ENCODE data around the gene MAP2K6. TPM values are rescaled to one million over a fixed set of nuclear protein-coding genes. Genes with fewer than 3 reads are reported as not detected.

The MAP2K6 gene
- total RNA-seq, result 20.1 TPM

DNA sequence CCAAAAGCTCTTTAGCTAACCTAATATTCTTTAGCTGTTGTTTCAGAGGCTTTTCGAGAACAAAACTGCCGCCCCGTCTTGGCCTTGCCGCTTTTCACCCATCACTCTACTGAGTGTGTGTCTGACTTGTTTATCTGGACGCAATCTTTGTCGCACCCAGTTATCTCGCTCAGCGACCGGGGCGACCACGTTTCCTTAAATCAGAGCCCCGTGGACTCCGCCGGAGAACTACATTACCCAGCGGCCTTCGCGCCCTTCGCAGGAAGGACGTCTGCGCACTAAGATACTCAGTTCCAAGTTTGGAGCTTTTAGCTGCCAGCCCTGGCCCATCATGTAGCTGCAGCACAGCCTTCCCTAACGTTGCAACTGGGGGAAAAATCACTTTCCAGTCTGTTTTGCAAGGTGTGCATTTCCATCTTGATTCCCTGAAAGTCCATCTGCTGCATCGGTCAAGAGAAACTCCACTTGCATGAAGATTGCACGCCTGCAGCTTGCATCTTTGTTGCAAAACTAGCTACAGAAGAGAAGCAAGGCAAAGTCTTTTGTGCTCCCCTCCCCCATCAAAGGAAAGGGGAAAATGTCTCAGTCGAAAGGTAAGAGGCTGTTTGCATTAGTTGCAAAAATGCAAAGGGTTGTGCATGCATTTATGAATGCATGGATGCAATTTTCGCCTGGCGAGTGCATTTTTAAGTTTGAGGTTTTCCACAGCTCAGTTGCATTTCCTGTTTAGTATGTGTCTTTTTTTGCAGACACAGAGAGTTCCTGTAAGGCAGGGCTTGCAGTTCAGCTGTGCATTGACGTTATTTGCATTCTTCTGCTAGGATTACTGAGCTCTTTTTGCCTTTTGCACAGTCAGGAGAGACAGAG lies at the start of gene MAP2K6:
Gene MAP2K6 (plus strand): TSS at position 290 of the 867 bp plus-strand sequence. CDS start 288 bp downstream, at position 578.
- peak; percentile 92 for DNase-seq

DNA sequence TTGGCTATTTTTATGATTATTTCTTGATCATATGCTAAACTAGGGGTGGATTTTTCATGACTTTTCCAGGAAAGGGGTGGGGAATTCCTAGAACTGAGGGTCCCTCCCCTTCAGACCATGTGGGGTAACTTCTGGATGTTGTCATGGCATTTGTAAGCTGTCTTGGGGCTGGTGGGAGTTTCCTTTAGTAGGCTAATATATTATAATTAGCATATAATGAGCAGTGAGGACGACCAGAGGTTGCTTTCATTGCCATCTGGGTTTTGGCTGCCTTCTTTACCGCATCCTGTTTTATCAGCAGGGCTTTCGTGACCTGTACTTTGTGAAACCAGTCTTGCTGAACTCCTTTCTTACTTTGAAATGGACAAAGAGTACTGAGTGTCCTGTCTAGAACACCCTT lies 47.2 kb upstream of the MAP2K6 start:
- DNase-seq, result no peak

DNA sequence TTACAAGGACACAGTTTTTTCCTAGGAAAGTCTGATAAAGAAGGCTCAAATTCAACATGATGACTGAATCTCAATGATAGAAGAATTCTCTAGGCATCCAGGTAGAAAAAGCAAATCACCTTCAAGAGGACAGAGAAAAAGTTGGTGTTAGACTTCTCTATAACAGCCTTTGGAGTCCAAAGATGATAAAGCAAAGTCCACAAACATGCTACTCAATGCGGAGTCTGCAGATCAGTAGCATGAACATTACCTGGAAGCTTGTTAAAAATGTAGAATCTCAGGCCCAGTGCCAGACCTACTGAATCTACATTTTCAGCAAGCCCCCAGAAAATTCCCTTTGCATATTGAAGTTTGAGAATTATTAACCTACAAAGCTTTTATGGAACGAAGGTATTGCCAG lies 41.4 kb upstream of the MAP2K6 start:
- DNase-seq, result no peak

DNA sequence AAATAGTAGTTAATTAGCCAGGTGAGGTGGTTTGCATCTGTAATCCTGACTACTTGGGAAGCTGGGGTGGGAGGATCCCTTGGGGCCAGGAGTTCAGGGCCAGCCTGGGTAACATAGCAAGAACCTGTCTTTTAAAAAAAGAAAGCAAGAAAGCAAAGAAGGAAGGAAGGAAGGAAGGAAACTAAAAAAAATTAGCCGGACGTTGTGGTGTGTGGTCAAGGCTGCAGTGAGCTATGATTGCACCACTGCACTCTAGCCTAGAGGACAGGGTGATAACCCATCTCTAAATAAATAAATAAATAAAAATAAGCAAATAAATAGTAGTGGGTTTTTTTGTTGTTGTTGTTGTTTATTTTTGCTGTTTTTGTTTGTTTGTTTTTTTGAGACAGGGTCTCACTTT lies 39.3 kb upstream of the MAP2K6 start:
- no peak for DNase-seq

GRCh38 chr17:69388822-69389442 lies 25.6 kb upstream of the MAP2K6 start:
- DNase-seq, result no peak

DNA sequence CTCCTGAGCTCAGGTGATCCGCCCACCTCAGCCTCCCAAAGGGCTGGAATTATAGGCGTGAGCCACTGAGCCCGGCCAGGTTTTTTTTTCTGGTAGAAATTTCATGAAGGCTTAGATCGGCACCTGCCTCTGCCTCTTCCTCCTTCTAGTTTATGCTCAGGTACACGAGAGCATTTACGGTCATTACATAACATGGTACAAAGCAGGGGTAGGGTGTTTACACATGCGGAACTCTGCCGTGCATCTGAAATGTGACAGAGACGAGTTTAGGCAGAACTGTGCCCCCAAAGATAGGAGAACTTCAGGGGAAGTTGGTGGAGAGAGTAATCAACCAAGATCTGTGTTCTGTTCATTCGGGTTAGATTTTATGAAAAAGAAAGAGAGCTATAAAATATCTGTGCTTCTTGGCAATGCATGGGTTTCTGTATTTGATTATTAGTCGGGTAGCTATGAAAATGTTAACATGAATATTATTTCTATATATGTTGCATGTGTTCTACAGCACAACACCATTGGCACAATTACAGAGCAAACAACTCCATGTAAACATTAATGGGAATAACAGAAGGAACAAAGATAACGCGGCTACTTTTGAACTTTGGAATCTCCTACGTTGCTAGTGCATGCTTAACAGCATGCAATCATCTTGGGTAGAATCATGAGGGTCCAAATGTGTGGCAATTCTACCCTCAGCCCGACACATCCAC lies 23.5 kb upstream of the MAP2K6 start:
- no peak for DNase-seq

- DNase-seq, result no peak
Measured at GRCh38 chr17:69401251-69401650, 13.2 kb upstream of the MAP2K6 start.

DNA sequence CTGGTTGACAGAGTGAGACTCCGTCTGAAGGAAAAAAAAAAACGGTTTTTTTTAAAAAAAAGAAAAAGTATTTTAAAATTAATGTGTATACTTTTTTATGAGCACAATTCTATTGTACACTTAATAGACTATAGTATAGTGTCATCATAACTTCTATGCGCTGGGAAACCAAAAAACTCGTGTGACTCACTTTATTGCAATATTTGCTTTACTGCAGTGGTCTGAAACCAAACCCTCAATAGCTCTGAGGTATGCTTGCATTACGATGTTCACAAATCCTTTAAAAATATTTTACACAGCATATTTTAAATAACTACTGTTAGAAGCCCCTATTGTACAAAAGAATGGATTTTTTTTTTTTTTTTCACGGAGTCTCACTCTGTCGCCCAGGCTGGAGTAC lies 12.4 kb upstream of the MAP2K6 start:
- DNase-seq, result no peak

DNA sequence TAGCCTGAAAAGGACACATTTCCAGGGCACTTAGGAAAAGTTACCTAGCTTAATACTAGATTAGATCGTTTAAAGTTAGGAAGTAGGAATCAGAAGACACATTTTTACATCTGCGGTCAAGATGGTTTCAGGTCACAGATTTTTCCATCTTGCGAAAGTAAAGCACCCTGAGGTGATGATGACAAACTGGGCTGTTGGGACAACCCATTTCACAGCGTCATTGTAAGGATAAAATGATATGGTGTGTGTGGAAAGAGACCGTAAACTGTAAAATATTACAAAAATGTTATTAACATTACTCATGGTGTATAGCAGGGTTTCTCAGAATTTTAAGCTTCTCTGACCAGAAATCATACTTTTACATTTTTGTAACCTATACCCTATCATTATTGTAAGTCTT lies 10.1 kb upstream of the MAP2K6 start:
- DNase-seq, result no peak

DNA sequence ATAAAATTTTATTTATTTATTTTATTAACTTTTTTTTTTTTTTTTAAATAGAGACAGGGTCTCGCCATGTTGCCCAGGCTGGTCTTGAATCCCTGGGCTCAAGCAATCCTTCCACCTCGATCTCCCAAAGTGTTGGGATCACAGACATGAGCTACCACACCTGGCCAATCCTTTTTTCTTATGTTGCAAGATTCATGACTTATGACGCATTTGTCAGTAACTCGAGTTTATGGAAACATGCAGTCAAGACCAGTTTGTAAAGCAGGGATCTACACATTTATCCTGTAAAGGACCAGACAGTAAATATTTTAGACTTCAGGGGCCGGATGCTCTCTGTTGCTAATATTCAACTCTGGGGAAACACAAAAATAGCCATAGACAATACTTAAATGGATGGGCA lies 9.4 kb upstream of the MAP2K6 start:
- no peak for DNase-seq

DNA sequence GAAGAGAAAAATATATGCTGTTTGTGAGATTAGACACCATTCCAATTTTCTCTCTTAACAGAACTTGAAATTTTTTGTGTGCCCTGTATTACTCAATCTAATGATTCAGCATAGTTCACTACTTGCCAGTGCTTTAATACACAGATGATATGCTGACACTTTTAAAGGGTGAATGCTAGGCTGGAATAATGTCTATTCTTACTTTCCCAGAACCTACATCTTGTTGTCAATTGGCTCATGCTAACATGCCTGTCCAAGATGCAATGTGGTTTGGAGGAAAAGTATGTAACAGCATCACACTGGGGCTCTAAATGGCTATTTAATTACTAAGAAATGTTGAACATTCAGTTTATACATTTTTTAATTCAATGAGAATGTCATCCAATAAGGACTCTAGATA lies 7.6 kb upstream of the MAP2K6 start:
- no peak for DNase-seq

DNA sequence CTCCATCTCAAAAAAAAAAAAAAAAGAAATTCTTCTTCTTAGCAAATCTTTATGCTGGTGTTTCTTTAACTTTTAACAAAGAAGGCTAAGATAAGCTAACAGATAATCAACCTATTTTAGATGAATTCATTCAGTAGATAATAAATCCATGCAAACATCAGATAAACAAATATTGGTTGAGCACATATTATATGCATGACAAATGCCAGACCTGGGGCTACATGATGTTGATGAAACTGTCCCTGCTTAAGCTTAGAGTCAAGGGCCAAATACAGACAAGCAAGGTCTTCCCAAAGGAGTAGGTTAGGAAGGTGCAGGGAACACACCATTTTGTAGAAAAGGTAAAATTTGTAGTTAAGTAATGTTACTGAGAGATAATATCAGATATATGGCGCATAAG lies 6.7 kb upstream of the MAP2K6 start:
- DNase-seq, result no peak

- no peak for DNase-seq
Measured at GRCh38 chr17:69410671-69411070, 3.8 kb upstream of the MAP2K6 start.

DNA sequence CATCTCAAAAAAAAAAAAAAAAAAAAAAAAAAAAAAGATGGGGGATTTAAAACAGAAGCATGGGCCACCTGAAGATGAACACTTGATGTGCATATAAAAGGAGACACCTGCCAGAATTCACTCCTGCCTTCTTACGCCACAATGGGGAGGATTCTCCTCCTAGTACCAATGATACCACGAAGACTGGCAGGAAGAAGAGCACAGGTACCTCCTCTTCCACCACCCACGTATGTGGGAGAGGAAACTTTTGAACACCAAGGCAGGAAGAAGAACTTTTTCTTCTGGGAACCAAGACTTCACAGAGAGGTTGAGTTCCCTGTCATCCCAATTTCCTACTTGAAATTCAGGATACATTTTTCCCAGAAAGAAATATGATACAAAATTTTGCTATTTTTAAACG lies 2.7 kb upstream of the MAP2K6 start:
- DNase-seq, result no peak

GRCh38 chr17:69412251-69412671 lies 2.2 kb upstream of the MAP2K6 start:
- DNase-seq, result no peak

- no peak for DNase-seq
Measured at GRCh38 chr17:69415431-69415830, 934 bp downstream of the MAP2K6 start.

- DNase-seq, result no peak
Measured at GRCh38 chr17:69417545-69418483, 3.3 kb downstream of the MAP2K6 start.

DNA sequence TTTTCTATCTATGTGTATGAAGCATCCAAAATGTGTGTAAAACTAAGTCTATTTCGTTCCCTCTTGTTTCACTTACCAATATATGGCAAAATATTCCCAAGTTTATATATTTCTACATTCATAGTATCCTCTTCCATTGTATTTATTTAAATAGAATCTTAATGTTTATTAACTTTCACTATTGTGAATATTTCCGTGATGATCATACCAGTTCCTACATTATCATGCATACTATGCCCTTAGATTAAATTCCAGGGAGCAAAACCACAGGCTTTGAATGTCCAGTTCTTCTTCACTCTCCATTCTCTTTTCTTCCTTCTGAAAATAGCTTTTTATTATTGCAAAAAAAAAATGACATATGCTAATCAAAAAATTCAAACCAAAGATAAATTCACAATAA lies 4.0 kb downstream of the MAP2K6 start:
- no peak for DNase-seq

DNA sequence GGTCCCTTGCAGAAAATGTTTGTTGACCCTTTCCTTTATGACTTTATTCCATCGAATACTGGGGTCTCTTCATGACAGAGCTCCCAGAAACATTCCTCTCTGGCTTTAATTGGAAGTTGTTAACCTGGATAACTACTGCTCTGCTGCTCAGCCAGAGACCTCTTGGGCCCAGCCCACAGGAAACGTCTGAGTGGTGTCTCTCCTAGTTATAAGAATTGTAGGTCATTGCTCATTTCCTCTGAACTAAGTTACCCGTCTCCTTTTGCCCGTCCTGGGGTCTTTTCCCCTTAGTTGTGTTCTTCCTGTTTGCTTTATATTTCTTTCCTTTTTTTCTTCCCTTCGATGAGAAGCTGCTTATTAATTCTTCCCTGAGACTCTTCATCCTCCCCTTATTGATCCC lies 9.0 kb downstream of the MAP2K6 start:
- no peak for DNase-seq

GRCh38 chr17:69424287-69425041 lies 10.0 kb downstream of the MAP2K6 start:
- DNase-seq, result no peak

- DNase-seq, result no peak
Measured at GRCh38 chr17:69425978-69426377, 11.5 kb downstream of the MAP2K6 start.

All from tongue (tissue), 2 donors.